ENCODE data around the gene DRC1.

The DRC1 gene

DNA sequence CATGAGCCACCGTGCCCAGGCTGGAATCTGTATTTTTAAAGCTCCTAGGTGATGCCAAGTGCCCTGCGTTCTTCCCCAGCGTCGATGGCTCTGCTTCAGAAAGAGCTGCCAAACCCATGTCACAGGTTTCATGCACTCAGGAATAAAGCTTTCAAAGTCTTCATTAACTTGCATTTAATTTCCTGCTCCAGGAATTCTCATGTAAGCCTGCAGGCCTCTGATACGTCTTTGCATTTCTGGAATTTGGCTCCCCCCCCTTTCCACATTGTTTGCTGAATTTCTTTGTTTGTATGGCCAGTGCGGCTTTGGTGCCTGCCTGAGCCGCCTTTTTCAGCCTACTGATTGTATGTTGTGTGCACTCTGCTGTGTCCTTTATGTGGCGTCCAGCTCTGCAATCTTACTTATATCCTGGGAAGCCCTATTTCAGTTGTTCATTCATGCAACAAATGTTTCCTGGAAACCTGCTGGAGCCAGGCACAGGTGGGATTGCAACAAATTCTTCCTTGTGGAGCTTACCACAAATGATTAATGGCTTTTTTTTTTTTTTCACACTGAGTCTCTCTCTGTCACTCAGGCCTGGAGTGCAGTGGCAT lies 94.1 kb downstream of the DRC1 start:
- Histone ChIP-seq H3K27ac (ENCODE audit: low read depth, low read length) (no peak overlapping the region), H3K36me3 (ENCODE audit: control insufficient read depth, insufficient read depth, low read length) (no peaks in the 10 kb centered on the region), H3K4me3 (ENCODE audit: low read depth, low read length) (no peak overlapping the region), H3K9me3 (ENCODE audit: control insufficient read depth, insufficient read depth, low read depth, low read length) (no peaks in the 10 kb centered on the region), H3K27me3 (ENCODE audit: control insufficient read depth, insufficient read depth, low read length) (no peaks in the 10 kb centered on the region), H3K4me1 (ENCODE audit: control insufficient read depth, insufficient read depth, low read length) (peaks cover 17% of the 10 kb centered on the region), H3K9ac (ENCODE audit: low read length) (no peak overlapping the region)

- H3K4me3 ChIP-seq (ENCODE audit: low read depth, low read length) = no peak overlapping the region
- no peak overlapping the region for H3K9ac ChIP-seq (ENCODE audit: low read length)
- no peaks in the 10 kb centered on the region for H3K36me3 ChIP-seq (ENCODE audit: control insufficient read depth, insufficient read depth, low read length)
- H3K27me3 ChIP-seq (ENCODE audit: control insufficient read depth, insufficient read depth, low read length) = peaks cover 14% of the 10 kb centered on the region
- H3K4me1 ChIP-seq (ENCODE audit: control insufficient read depth, insufficient read depth, low read length) = peaks cover 26% of the 10 kb centered on the region
- H3K9me3 ChIP-seq (ENCODE audit: control insufficient read depth, insufficient read depth, low read depth, low read length) = no peaks in the 10 kb centered on the region
- no peak overlapping the region for H3K27ac ChIP-seq (ENCODE audit: low read depth, low read length)
Observed at GRCh38 chr2:26500406-26500805, 98.7 kb downstream of the DRC1 start.

DNA sequence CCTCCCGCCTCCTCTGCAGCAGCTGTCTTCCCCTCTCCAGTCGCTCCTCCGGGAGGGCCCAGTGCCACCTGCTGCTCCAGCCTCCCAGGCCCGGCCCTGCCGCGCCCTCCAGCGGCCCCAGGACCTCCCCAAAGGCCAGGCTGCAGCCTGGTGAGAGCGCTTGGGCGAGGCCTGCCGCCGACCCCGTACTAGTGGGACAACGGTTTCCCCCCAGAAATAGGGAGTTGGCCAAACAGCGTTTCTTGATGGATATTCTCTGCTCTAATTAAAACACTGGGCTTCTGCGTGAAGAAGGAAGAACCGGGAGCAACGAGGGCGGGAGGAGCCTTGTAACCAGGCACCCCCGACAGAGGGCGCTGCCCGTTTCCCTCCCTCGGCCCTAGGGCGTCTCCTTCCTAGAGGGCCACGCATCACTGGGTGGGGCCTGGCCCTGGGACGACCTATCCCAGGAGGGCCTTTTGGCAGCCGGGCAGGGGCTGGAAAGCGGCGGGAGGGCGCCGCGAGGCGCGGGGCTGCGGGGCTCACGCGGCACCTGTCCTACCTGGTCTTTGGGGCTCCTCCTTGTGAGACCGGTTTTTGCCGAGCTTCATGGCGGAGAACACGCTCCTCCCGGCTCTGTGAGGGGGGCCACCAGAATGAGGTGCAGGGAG lies 101.6 kb downstream of the DRC1 start:
- Histone ChIP-seq H3K9me3 (ENCODE audit: control insufficient read depth, insufficient read depth, low read depth, low read length) (no peaks in the 10 kb centered on the region), H3K4me3 (ENCODE audit: low read depth, low read length) (peak overlapping the region; percentile 59), H3K9ac (ENCODE audit: low read length) (peak overlapping the region; percentile 57), H3K27ac (ENCODE audit: low read depth, low read length) (no peak overlapping the region), H3K27me3 (ENCODE audit: control insufficient read depth, insufficient read depth, low read length) (peaks cover 14% of the 10 kb centered on the region), H3K36me3 (ENCODE audit: control insufficient read depth, insufficient read depth, low read length) (no peaks in the 10 kb centered on the region), H3K4me1 (ENCODE audit: control insufficient read depth, insufficient read depth, low read length) (peaks cover 13% of the 10 kb centered on the region)

DNA sequence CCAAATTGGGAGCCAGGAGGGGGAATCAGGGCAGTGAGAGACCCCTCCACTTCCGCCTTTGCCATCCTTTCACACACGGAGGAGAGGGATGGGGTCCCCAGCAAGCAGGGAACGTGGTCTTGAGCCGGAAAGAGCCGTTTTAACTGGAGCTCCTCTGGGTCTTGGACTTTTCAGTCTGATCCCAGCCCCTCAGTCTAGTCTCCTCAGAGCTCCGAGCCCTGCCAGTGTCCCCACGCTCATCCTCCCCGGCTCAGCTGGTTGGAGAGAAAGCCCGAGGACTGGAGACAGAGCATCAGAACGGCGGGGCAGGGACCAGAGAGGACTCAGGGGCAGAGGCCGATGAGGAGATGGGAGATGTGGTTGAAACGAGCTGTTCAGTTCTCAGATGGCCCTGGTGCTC lies 102.3 kb downstream of the DRC1 start:
- no peaks in the 10 kb centered on the region for H3K36me3 ChIP-seq (ENCODE audit: control insufficient read depth, insufficient read depth, low read length)
- peak overlapping the region; percentile 57 for H3K9ac ChIP-seq (ENCODE audit: low read length)
- H3K4me1 ChIP-seq (ENCODE audit: control insufficient read depth, insufficient read depth, low read length) = peaks cover 13% of the 10 kb centered on the region
- H3K9me3 ChIP-seq (ENCODE audit: control insufficient read depth, insufficient read depth, low read depth, low read length) = no peaks in the 10 kb centered on the region
- H3K4me3 ChIP-seq (ENCODE audit: low read depth, low read length) = peak overlapping the region; percentile 59
- H3K27me3 ChIP-seq (ENCODE audit: control insufficient read depth, insufficient read depth, low read length) = peaks cover 14% of the 10 kb centered on the region
- H3K27ac ChIP-seq (ENCODE audit: low read depth, low read length) = no peak overlapping the region

- Histone ChIP-seq H3K9ac (ENCODE audit: low read length) (no peak overlapping the region), H3K4me3 (ENCODE audit: low read depth, low read length) (no peak overlapping the region), H3K9me3 (ENCODE audit: control insufficient read depth, insufficient read depth, low read depth, low read length) (no peaks in the 10 kb centered on the region), H3K4me1 (ENCODE audit: control insufficient read depth, insufficient read depth, low read length) (peaks cover 8% of the 10 kb centered on the region), H3K36me3 (ENCODE audit: control insufficient read depth, insufficient read depth, low read length) (no peaks in the 10 kb centered on the region), H3K27me3 (ENCODE audit: control insufficient read depth, insufficient read depth, low read length) (peaks cover 14% of the 10 kb centered on the region), H3K27ac (ENCODE audit: low read depth, low read length) (no peak overlapping the region)
Observed at GRCh38 chr2:26506279-26506678, 104.6 kb downstream of the DRC1 start.
